Measurements from ENCODE around the gene ZSCAN16. TPM values are rescaled to one million over a fixed set of nuclear protein-coding genes. Genes with fewer than 3 reads are reported as not detected.

The ZSCAN16 gene
- total RNA-seq, 4 donors from 2014 or later: 2.4 to 7.6 (median 4.2) TPM

DNA sequence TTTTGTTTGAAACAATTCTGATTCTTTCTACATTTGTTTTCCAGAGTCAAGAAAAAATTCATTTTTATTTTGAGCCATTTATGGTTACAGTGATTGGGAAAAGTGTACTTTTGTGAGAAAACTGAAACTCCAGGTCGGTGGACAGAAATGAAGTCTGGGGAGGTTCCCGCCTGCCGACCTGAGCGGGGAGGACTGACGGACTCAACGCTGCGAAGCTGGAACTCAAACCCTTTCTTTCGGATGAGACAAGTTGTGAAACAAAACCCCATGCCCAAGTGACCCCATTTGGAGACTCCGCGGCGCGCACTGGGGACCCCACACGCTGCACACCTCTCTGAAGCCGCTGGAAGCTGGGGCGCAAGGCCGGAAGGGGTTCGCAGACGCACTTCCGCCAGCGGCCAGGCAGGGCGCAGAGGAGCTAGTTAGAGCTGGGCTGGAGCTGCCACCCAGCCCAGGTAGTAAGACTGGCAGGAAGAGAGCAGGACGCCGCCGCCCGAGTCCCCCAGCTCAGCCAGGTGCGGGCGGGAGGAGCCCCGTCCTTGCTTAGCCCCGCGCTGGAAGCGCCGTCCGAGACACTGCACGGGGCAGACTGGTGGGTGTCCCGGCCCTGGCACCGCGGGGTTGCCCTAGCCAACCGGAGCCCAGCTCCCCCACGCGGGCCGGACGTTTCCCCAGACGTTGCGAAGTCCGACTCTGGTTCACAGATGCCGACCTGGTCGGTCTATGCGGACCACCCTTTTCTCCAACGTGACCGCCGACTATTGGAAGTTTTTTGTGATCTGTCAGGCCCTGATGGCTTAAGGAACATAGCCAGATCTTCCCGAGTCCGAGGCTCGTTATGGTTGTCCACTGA, 19.8 kb upstream of the ZSCAN16 start:
- TF ChIP-seq, protein P1, sequence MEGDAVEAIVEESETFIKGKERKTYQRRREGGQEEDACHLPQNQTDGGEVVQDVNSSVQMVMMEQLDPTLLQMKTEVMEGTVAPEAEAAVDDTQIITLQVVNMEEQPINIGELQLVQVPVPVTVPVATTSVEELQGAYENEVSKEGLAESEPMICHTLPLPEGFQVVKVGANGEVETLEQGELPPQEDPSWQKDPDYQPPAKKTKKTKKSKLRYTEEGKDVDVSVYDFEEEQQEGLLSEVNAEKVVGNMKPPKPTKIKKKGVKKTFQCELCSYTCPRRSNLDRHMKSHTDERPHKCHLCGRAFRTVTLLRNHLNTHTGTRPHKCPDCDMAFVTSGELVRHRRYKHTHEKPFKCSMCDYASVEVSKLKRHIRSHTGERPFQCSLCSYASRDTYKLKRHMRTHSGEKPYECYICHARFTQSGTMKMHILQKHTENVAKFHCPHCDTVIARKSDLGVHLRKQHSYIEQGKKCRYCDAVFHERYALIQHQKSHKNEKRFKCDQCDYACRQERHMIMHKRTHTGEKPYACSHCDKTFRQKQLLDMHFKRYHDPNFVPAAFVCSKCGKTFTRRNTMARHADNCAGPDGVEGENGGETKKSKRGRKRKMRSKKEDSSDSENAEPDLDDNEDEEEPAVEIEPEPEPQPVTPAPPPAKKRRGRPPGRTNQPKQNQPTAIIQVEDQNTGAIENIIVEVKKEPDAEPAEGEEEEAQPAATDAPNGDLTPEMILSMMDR (IDR thresholded peaks at IDR 0.05): peak; percentile 40 to 78
- TF ChIP-seq POLR2AphosphoS5 (IDR thresholded peaks at IDR 0.05) (peak in 1 of 3 donors; percentile 10), EP300 (IDR thresholded peaks at IDR 0.05) (no peak)
- H3K27me3 ChIP-seq: peaks cover 9% of the 10 kb centered on the region
- peak; percentile 85 for DNase-seq (ENCODE audit: low spot score in 2 of 2)
- H3K27ac ChIP-seq: peak overlapping the region; percentile 56
- H3K4me1 ChIP-seq: peaks cover 5% of the 10 kb centered on the region
- H3K4me3 ChIP-seq: peak overlapping the region; percentile 68
- no peaks in the 10 kb centered on the region for H3K9me3 ChIP-seq
- H3K36me3 ChIP-seq: no peaks in the 10 kb centered on the region
- 2% methylated on average over 41 of the region's 54 CpGs for WGBS

GRCh38 chr6:28105245-28105639, 19.2 kb upstream of the ZSCAN16 start:
- TF ChIP-seq POLR2AphosphoS5 (IDR thresholded peaks at IDR 0.05): no peak
- TF ChIP-seq POLR2A (IDR thresholded peaks at IDR 0.05): no peak
- no peak for TF ChIP-seq EP300 (IDR thresholded peaks at IDR 0.05)
- TF ChIP-seq, protein P1 (IDR thresholded peaks at IDR 0.05): no peak
- Histone ChIP-seq H3K4me1 (peaks cover 5% of the 10 kb centered on the region), H3K36me3 (no peaks in the 10 kb centered on the region), H3K27ac (no peak overlapping the region), H3K27me3 (peaks cover 5% of the 10 kb centered on the region), H3K4me3 (peak overlapping the region; percentile 68), H3K9me3 (no peaks in the 10 kb centered on the region)
- no peak for DNase-seq (ENCODE audit: low spot score in 2 of 2)
- 27% methylated on average over 5 of the region's 5 CpGs for WGBS

GRCh38 chr6:28107506-28107905, 16.9 kb upstream of the ZSCAN16 start:
- 92% methylated on average over 3 of the region's 3 CpGs for WGBS
- H3K4me3 ChIP-seq: no peak overlapping the region
- H3K27me3 ChIP-seq: peaks cover 6% of the 10 kb centered on the region
- no peaks in the 10 kb centered on the region for H3K36me3 ChIP-seq
- DNase-seq (ENCODE audit: low spot score in 2 of 2): no peak
- no peaks in the 10 kb centered on the region for H3K9me3 ChIP-seq
- TF ChIP-seq, protein P1 (IDR thresholded peaks at IDR 0.05): no peak
- TF ChIP-seq POLR2AphosphoS5 (IDR thresholded peaks at IDR 0.05) (no peak), POLR2A (IDR thresholded peaks at IDR 0.05) (no peak), EP300 (IDR thresholded peaks at IDR 0.05) (no peak)
- H3K27ac ChIP-seq: no peak overlapping the region
- peaks cover 5% of the 10 kb centered on the region for H3K4me1 ChIP-seq

DNA sequence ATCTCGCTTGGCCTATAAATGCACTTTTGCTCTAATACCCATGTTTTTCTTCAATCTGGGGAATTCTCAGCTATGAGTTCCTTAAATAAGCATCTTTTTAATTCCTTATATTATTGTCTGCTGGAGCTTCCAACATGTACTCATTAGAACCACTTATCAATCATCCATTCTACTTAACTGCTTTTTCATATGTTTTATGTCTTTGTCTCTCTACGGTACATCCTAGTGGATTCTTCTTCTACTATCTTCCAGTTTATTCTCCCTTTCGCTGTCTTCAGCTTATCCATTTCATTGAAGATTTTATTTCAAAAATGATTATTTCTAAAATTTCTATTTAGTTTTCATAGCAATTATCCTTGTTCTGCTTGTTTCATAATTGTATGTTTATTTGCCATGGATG, 12.4 kb upstream of the ZSCAN16 start:
- DNase-seq (ENCODE audit: low spot score in 2 of 2): no peak
- Histone ChIP-seq H3K27ac (no peak overlapping the region), H3K4me1 (no peaks in the 10 kb centered on the region), H3K27me3 (peaks cover 6% of the 10 kb centered on the region), H3K9me3 (no peaks in the 10 kb centered on the region), H3K36me3 (peaks cover 20% of the 10 kb centered on the region), H3K4me3 (no peak overlapping the region)
- 83% methylated on average over 3 of the region's 3 CpGs for WGBS
- no peak for TF ChIP-seq EP300 (IDR thresholded peaks at IDR 0.05)
- TF ChIP-seq POLR2AphosphoS5 (IDR thresholded peaks at IDR 0.05): no peak
- TF ChIP-seq, protein P1 (IDR thresholded peaks at IDR 0.05): no peak
- no peak for TF ChIP-seq POLR2A (IDR thresholded peaks at IDR 0.05)

DNA sequence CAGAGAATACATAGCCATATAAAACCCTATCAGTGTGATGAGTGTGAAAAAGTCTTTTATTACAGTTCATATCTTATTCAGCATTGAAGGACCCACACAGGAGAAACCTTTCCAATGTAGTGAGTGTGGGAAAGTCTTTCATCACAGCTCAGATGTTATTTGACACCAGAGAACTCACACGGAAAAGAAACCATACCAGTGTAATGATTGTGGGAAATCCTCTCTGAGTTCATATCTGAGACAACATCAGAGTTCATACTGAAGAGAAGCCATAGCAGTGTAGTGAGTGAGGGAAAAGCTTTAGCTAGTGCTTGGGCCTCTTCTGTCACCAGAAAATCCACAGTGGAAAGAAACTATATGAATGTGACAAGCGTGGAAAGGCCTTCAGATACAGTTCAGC, 8.6 kb upstream of the ZSCAN16 start:
- Histone ChIP-seq H3K36me3 (peaks cover 41% of the 10 kb centered on the region), H3K4me1 (no peaks in the 10 kb centered on the region), H3K9me3 (no peaks in the 10 kb centered on the region), H3K27ac (no peak overlapping the region), H3K4me3 (no peak overlapping the region), H3K27me3 (no peaks in the 10 kb centered on the region)
- 78% methylated on average over 2 of the region's 2 CpGs for WGBS
- TF ChIP-seq POLR2AphosphoS5 (IDR thresholded peaks at IDR 0.05) (no peak), POLR2A (IDR thresholded peaks at IDR 0.05) (no peak), EP300 (IDR thresholded peaks at IDR 0.05) (no peak)
- TF ChIP-seq, protein P1 (IDR thresholded peaks at IDR 0.05): no peak
- no peak for DNase-seq (ENCODE audit: low spot score in 2 of 2)

Data from suprapubic skin (tissue), 4 donors.